B cell (primary cell): ENCODE results near the gene TSFM. TPM values are rescaled to one million over a fixed set of nuclear protein-coding genes. Genes with fewer than 3 reads are reported as not detected.

ENCODE experiments used
- ATAC-seq: fragments of 200-7000 bp; cut with Tn5 transposase; one replicate; pipeline ENCODE4 v1.10.0; 2021; ENCODE audit warnings: low read depth, mild to moderate bottlenecking, moderate number of reproducible peaks, moderate library complexity
- CTCF ChIA-PET: fragments of 350-600 bp; sonication (Branson Sonifier 250); formaldehyde crosslinking; loops from one replicate; lab custom pipeline; 2021; ENCODE audit warnings: antibody characterized with exemption, inconsistent platforms; lab: Charles Lee
- POLR2A ChIA-PET: fragments of 350-600 bp; sonication (Branson Sonifier 250); formaldehyde crosslinking; loops from one replicate; lab custom pipeline; 2021; ENCODE audit warnings: antibody characterized with exemption; lab: Charles Lee
- DNase-seq: peaks from one replicate; pipeline ENCODE4 v3.0.0; 2013
- H2AFZ ChIP-seq: 2 replicates; pipeline ENCODE4 v1.6.1; 2012; ENCODE audit warnings: mild to moderate bottlenecking, low read depth, low read length; ENCODE audit not compliant: insufficient read depth, poor library complexity, severe bottlenecking
- H3K27ac ChIP-seq, 2 donors: 1 replicate in 1 of 2; 2 replicates in 1 of 2; pipeline ENCODE4 v1.5.1; 2012 to 2013; ENCODE audit warnings: low read length in 2 of 2, mild to moderate bottlenecking in 2 of 2, moderate library complexity in 1 of 2
- H3K27me3 ChIP-seq, 4 experiments: fragments of 200-600 bp in 1 of 4; sonication (generic) in 1 of 4; replicated peaks in 1 of 4; 1 replicate in 2 of 4; 2 replicates in 2 of 4; pipeline versions ENCODE4 v1.6.1 to v1.7.0; 2013 to 2016; ENCODE audit warnings: low read length in 3 of 4, mild to moderate bottlenecking in 2 of 4, mixed read lengths in 1 of 4, moderate library complexity in 1 of 4; ENCODE audit not compliant: insufficient read depth in 4 of 4, control insufficient read depth in 3 of 4; ENCODE audit errors: control extremely low read depth in 1 of 4
- H3K36me3 ChIP-seq, 2 experiments: replicated peaks in 1 of 2; 1 replicate in 1 of 2; 2 replicates in 1 of 2; pipeline versions ENCODE4 v1.6.1 to v1.7.1; 2013; ENCODE audit warnings: low read length in 1 of 2; ENCODE audit not compliant: insufficient read depth in 2 of 2, control insufficient read depth in 1 of 2; ENCODE audit errors: control extremely low read depth in 1 of 2, extremely low read depth in 1 of 2
- H3K4me1 ChIP-seq, 2 donors: fragments of 200-600 bp in 1 of 2; sonication (generic) in 1 of 2; 1 replicate in 1 of 2; 2 replicates in 1 of 2; pipeline versions ENCODE4 v1.5.1 to v1.6.1; 2013 to 2017; ENCODE audit warnings: low read length in 2 of 2; ENCODE audit not compliant: control insufficient read depth in 2 of 2, insufficient read depth in 2 of 2
- H3K4me2 ChIP-seq: replicated peaks from 2 replicates; pipeline ENCODE3; 2012; ENCODE audit warnings: mild to moderate bottlenecking, low read depth, low read length; ENCODE audit not compliant: poor library complexity, severe bottlenecking
- H3K4me3 ChIP-seq, 5 experiments: fragments of 200-600 bp in 1 of 5; sonication (generic) in 1 of 5; 1 replicate in 3 of 5; 2 replicates in 2 of 5; pipeline versions ENCODE4 v1.5.1 to v1.7.0; 2011 to 2016; ENCODE audit warnings: low read length in 4 of 5, mild to moderate bottlenecking in 4 of 5, low read depth in 2 of 5, control low read depth in 1 of 5, moderate library complexity in 1 of 5; ENCODE audit not compliant: insufficient read depth in 1 of 5; ENCODE audit errors: control extremely low read depth in 1 of 5, extremely low read depth in 1 of 5
- H3K79me2 ChIP-seq: fragments of 200-600 bp; sonication (generic); one replicate; pipeline ENCODE4 v1.6.0; 2016; ENCODE audit warnings: low read length; ENCODE audit not compliant: control insufficient read depth, insufficient read depth
- H3K9ac ChIP-seq: fragments of 200-600 bp; sonication (generic); 2 replicates; pipeline ENCODE4 v1.6.1; 2017; ENCODE audit warnings: mild to moderate bottlenecking, low read length, moderate library complexity
- H3K9me3 ChIP-seq, 3 donors: one replicate each; pipeline versions ENCODE4 v1.6.1 to v1.7.1; 2013; ENCODE audit warnings: low read length in 2 of 3; ENCODE audit not compliant: control insufficient read depth in 2 of 3, insufficient read depth in 1 of 3; ENCODE audit errors: control extremely low read depth in 1 of 3
- H4K20me1 ChIP-seq: 2 replicates; pipeline ENCODE4 v1.6.0; 2012; ENCODE audit warnings: mild to moderate bottlenecking, low read length; ENCODE audit not compliant: insufficient read depth, control insufficient read depth, poor library complexity, severe bottlenecking
- H3K27ac Mint-ChIP-seq: one replicate; pipeline ENCODE4 v1.8.0; 2021; ENCODE audit warnings: mixed read lengths
- H3K27me3 Mint-ChIP-seq: one replicate; pipeline ENCODE4 v1.8.0; 2021; ENCODE audit warnings: mixed read lengths
- H3K4me1 Mint-ChIP-seq: one replicate; pipeline ENCODE4 v1.8.0; 2021; ENCODE audit warnings: mixed read lengths
- H3K4me3 Mint-ChIP-seq: one replicate; pipeline ENCODE4 v1.8.0; 2021; ENCODE audit warnings: mixed read lengths
- H3K9me3 Mint-ChIP-seq: one replicate; pipeline ENCODE4 v1.8.0; 2022; ENCODE audit warnings: mixed read lengths; ENCODE audit not compliant: insufficient read depth
- EZH2 ChIP-seq: IDR thresholded peaks from 2 replicates; pipeline ENCODE4 v1.6.1; 2012; ENCODE audit warnings: borderline replicate concordance, low read depth, mild to moderate bottlenecking, moderate library complexity, low read length; ENCODE audit not compliant: insufficient read depth, poor library complexity, severe bottlenecking
- WGBS: methylation state at CpG from one replicate; pipeline ENCODE4 v1.1.5; 2013; ENCODE audit warnings: missing lambda C conversion rate; ENCODE audit not compliant: insufficient coverage; 5-methylcytosine and 5-hydroxymethylcytosine counted together
- intact Hi-C: fragments of 100-400 bp; cut with micrococcal nuclease; formaldehyde crosslinking; loops from one replicate; pipeline ENCODE4 v1.10.0; 2022
- polyA plus RNA-seq: library from polyadenylated mRNA; depleted of rRNA; stranded (reverse); fragments of >200 nt; gene quantifications from 2 replicates; pipeline ENCODE4 v1.2.3, GENCODE V29; 2012
- total RNA-seq, 2 donors: library from RNA; stranded (reverse); fragments of 120-200 nt in 1 of 2; gene quantifications; 1 replicate in 1 of 2; 2 replicates in 1 of 2; pipeline versions ENCODE4 v1.2.3 to v1.2.4, GENCODE V29; 2013 to 2022
- TF ChIP-seq, protein P1 (sequence below): fragments of 200-600 bp; IDR thresholded peaks from one replicate; pipeline ENCODE4 v1.8.0; 2022; ENCODE audit warnings: antibody characterized with exemption, mild to moderate bottlenecking

The TSFM gene
- total and polyA plus RNA-seq, 2 donors (not counting 1 experiment from before 2014, with no cell fraction given) = 5.6 to 20.9 TPM

GRCh38 chr12:57840726-57841125 is 58.1 kb downstream of the TSFM start:
- Histone ChIP-seq H3K9me3 (no peaks in the 10 kb centered on the region), H2AFZ (no peak overlapping the region), H4K20me1 (peaks cover 98% of the 10 kb centered on the region), H3K4me3 (no peak overlapping the region), H3K79me2 (peaks cover 97% of the 10 kb centered on the region), H3K36me3 (peaks cover 0 to 5% of the 10 kb centered on the region in 2 experiments), H3K27ac (peak overlapping the region in 1 of 2 donors; percentile 84), H3K9ac (no peak overlapping the region), H3K4me2 (peak overlapping the region; percentile 17), H3K27me3 (no peaks in the 10 kb centered on the region), H3K4me1 (peaks cover 87 to 93% of the 10 kb centered on the region in 2 donors)
- Mint-ChIP-seq H3K27me3 (no peaks in the 10 kb centered on the region), H3K27ac (no peak overlapping the region), H3K9me3 (no peaks in the 10 kb centered on the region), H3K4me3 (peak overlapping the region; percentile 49), H3K4me1 (peaks cover 86% of the 10 kb centered on the region)
- DNase-seq (no peak), ATAC-seq (no peak)
- no peak for TF ChIP-seq EZH2
- TF ChIP-seq, protein P1, sequence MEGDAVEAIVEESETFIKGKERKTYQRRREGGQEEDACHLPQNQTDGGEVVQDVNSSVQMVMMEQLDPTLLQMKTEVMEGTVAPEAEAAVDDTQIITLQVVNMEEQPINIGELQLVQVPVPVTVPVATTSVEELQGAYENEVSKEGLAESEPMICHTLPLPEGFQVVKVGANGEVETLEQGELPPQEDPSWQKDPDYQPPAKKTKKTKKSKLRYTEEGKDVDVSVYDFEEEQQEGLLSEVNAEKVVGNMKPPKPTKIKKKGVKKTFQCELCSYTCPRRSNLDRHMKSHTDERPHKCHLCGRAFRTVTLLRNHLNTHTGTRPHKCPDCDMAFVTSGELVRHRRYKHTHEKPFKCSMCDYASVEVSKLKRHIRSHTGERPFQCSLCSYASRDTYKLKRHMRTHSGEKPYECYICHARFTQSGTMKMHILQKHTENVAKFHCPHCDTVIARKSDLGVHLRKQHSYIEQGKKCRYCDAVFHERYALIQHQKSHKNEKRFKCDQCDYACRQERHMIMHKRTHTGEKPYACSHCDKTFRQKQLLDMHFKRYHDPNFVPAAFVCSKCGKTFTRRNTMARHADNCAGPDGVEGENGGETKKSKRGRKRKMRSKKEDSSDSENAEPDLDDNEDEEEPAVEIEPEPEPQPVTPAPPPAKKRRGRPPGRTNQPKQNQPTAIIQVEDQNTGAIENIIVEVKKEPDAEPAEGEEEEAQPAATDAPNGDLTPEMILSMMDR = no peak
- ChIA-PET POLR2A (no interaction called here), CTCF (no interaction called here)
- 100% methylated on average over 1 of the region's 3 CpGs for WGBS
- intact Hi-C loops = no loop called here

DNA sequence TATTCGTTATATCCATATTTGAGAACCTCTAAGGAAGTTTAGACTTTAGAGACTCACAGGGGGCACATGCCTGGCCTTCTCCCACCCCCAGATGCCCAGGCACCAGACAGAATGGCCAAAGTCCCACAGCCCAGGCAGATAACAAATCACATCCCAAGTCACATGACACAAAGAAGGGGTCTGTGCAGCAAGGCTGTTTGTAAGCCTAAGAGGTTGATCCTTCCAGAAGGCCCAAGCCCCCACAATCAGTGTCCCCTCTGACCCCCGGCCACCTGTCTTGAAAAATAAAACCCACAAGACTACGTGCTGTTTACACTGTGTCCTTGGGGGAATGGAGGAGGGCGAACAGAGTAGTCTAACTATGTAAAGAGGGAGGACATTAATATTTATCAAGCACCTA is 58.9 kb downstream of the TSFM start:
- CTCF ChIA-PET = interaction anchor here (0.6 to 6.1 kb wide), 3 partner anchors 9 to 64 kb away, joined by 3 to 50 read pairs (median 5); no protein-coding TSS in a partner anchor
- Mint-ChIP-seq H3K9me3 (no peaks in the 10 kb centered on the region), H3K4me1 (peaks cover 79% of the 10 kb centered on the region), H3K27me3 (no peaks in the 10 kb centered on the region), H3K27ac (peak overlapping the region; percentile 21), H3K4me3 (peak overlapping the region; percentile 49)
- Histone ChIP-seq H3K4me2 (peak overlapping the region; percentile 4), H3K4me1 (peaks cover 80 to 86% of the 10 kb centered on the region in 2 donors), H3K27me3 (no peaks in the 10 kb centered on the region), H3K4me3 (no peak overlapping the region), H2AFZ (no peak overlapping the region), H3K36me3 (peaks cover 0 to 5% of the 10 kb centered on the region in 2 experiments), H3K27ac (peak overlapping the region in 1 of 2 donors; percentile 84), H4K20me1 (peaks cover 97% of the 10 kb centered on the region), H3K9me3 (peaks cover 0 to 4% (median 0%) of the 10 kb centered on the region in 3 donors), H3K9ac (no peak overlapping the region), H3K79me2 (peaks cover 97% of the 10 kb centered on the region)
- ATAC-seq (no peak), DNase-seq (no peak)
- WGBS = no CpG with 5 or more reads among the region's 4 CpGs
- POLR2A ChIA-PET = no interaction called here
- intact Hi-C loops = no loop called here
- no peak for TF ChIP-seq EZH2
- TF ChIP-seq, protein P1 = no peak
